ENCODE measurements around the gene MICU1.

MICU1 gene

GRCh38 chr10:72323771-72324191, 302.1 kb downstream of the MICU1 start:
- H3K4me1 Mint-ChIP-seq = peaks cover 81% of the 10 kb centered on the region
- H3K27ac Mint-ChIP-seq = peak overlapping the region; percentile 91
- peak overlapping the region; percentile 23 for H3K4me3 Mint-ChIP-seq
- H3K36me3 Mint-ChIP-seq (ENCODE audit: low read depth) = no peaks in the 10 kb centered on the region
- no peak for DNase-seq
- no peak for TF ChIP-seq CTCF (IDR thresholded peaks at IDR 0.05)
- H3K9me3 Mint-ChIP-seq = no peaks in the 10 kb centered on the region
- H3K27me3 Mint-ChIP-seq (ENCODE audit: low read depth, poor library complexity) = no peaks in the 10 kb centered on the region

- peaks cover 81% of the 10 kb centered on the region for H3K4me1 Mint-ChIP-seq
- no peak for TF ChIP-seq CTCF (IDR thresholded peaks at IDR 0.05)
- peak overlapping the region; percentile 91 for H3K27ac Mint-ChIP-seq
These were observed 302.6 kb downstream of the MICU1 start for GRCh38 chr10:72323108-72323749.

GRCh38 chr10:72322280-72323058, 303.4 kb downstream of the MICU1 start:
- Mint-ChIP-seq H3K4me1 (peaks cover 77% of the 10 kb centered on the region), H3K27ac (no peak overlapping the region), H3K4me3 (no peak overlapping the region), H3K9me3 (no peaks in the 10 kb centered on the region), H3K36me3 (ENCODE audit: low read depth) (no peaks in the 10 kb centered on the region), H3K27me3 (ENCODE audit: low read depth, poor library complexity) (no peaks in the 10 kb centered on the region)
- no peak for TF ChIP-seq CTCF (IDR thresholded peaks at IDR 0.05)
- no peak for DNase-seq

More at GRCh38 chr10:72323108-72323749, 302.6 kb downstream of the MICU1 start:
- no peaks in the 10 kb centered on the region for H3K36me3 Mint-ChIP-seq (ENCODE audit: low read depth)
- H3K27me3 Mint-ChIP-seq (ENCODE audit: low read depth, poor library complexity) = no peaks in the 10 kb centered on the region
- no peak for DNase-seq
- peak overlapping the region; percentile 13 for H3K4me3 Mint-ChIP-seq
- H3K9me3 Mint-ChIP-seq = no peaks in the 10 kb centered on the region

- H3K36me3 Mint-ChIP-seq (ENCODE audit: low read depth) = no peaks in the 10 kb centered on the region
- H3K4me3 Mint-ChIP-seq = no peak overlapping the region
- H3K27ac Mint-ChIP-seq = no peak overlapping the region
- DNase-seq = no peak
- H3K9me3 Mint-ChIP-seq = no peaks in the 10 kb centered on the region
- H3K4me1 Mint-ChIP-seq = peaks cover 80% of the 10 kb centered on the region
- no peak for TF ChIP-seq CTCF (IDR thresholded peaks at IDR 0.05)
- peaks cover 1% of the 10 kb centered on the region for H3K27me3 Mint-ChIP-seq (ENCODE audit: low read depth, poor library complexity)
These were observed 303.9 kb downstream of the MICU1 start for GRCh38 chr10:72322030-72322279.

- TF ChIP-seq CTCF (IDR thresholded peaks at IDR 0.05) = no peak
- no peaks in the 10 kb centered on the region for H3K36me3 Mint-ChIP-seq (ENCODE audit: low read depth)
- H3K9me3 Mint-ChIP-seq = no peaks in the 10 kb centered on the region
- H3K4me1 Mint-ChIP-seq = peaks cover 77% of the 10 kb centered on the region
- peak overlapping the region; percentile 96 for H3K27ac Mint-ChIP-seq
- DNase-seq = no peak
- H3K27me3 Mint-ChIP-seq (ENCODE audit: low read depth, poor library complexity) = peaks cover 3% of the 10 kb centered on the region
- no peak overlapping the region for H3K4me3 Mint-ChIP-seq
These were observed 304.4 kb downstream of the MICU1 start for GRCh38 chr10:72321248-72322029.
